K562 (cell line): ENCODE data around the gene CREB3L1. TPM values are rescaled to one million over a fixed set of nuclear protein-coding genes. Genes with fewer than 3 reads are reported as not detected.

Experiments used
- DMBX1 ChIP-seq: fragments of 250-450 bp; sonication (Bioruptor Pico); IDR thresholded peaks from 2 replicates; pipeline ENCODE4 v1.8.0; 2022; ENCODE audit warnings: inconsistent platforms, mild to moderate bottlenecking, moderate library complexity, borderline replicate concordance
- FOXM1 ChIP-seq, 2 experiments: fragments of 450-650 bp in 1 of 2; sonication (generic) in 1 of 2; formaldehyde crosslinking in 1 of 2; IDR thresholded peaks; 2 replicates each; pipeline versions ENCODE4 v1.6.1 to v1.9.0; 2017 to 2022; ENCODE audit warnings: low read depth in 2 of 2, mild to moderate bottlenecking in 2 of 2, missing genetic modification reagents in 1 of 2, moderate library complexity in 1 of 2
- HOXB6 ChIP-seq: fragments of 250-450 bp; sonication (Bioruptor Pico); IDR thresholded peaks from 2 replicates; pipeline ENCODE4 v1.5.1; 2022; ENCODE audit warnings: mild to moderate bottlenecking, borderline replicate concordance
- PATZ1 ChIP-seq: fragments of 250-450 bp; sonication (Bioruptor Pico); IDR thresholded peaks from 2 replicates; pipeline ENCODE4 v1.5.0; 2020; ENCODE audit warnings: mild to moderate bottlenecking, borderline replicate concordance
- TEAD2 ChIP-seq: fragments of 450-650 bp; IDR thresholded peaks from 2 replicates; pipeline ENCODE4 v1.6.1; 2016; ENCODE audit warnings: missing genetic modification characterization, control low read depth, missing compliant biosample characterization
- THRA ChIP-seq: fragments of 450-650 bp; IDR thresholded peaks from 2 replicates; pipeline ENCODE4 v1.6.1; 2017; ENCODE audit warnings: mild to moderate bottlenecking, moderate library complexity
- TSHZ1 ChIP-seq: fragments of 250-450 bp; sonication (Bioruptor Pico); IDR thresholded peaks from 2 replicates; pipeline ENCODE4 v1.4.0; 2020; ENCODE audit warnings: mild to moderate bottlenecking, moderate library complexity
- U2AF2 ChIP-seq: fragments of 200-400 bp; formaldehyde crosslinking; optimal IDR thresholded peaks from 2 replicates; pipeline ENCODE3; 2017; ENCODE audit warnings: low read depth, mild to moderate bottlenecking, low read length
- ZNF133 ChIP-seq: fragments of 250-450 bp; sonication (Bioruptor Pico); IDR thresholded peaks from 2 replicates; pipeline ENCODE4 v1.4.0; 2020; ENCODE audit warnings: mild to moderate bottlenecking
- ZNF584 ChIP-seq: fragments of 200-800 bp; sonication (Bioruptor generic); IDR thresholded peaks from 2 replicates; pipeline ENCODE4 v1.6.1; 2016; ENCODE audit warnings: low read depth, mild to moderate bottlenecking, missing genetic modification characterization, missing compliant biosample characterization
- polyA plus RNA-seq, 8 experiments: library from polyadenylated mRNA; depleted of rRNA in 4 of 8; stranded (reverse) in 5 of 8; unstranded in 3 of 8; fragments of >200 nt; fragmentation: Nextera tagmentation in 2 of 8; fragmentation: Illumina TruSeq in 1 of 8; extraction: Ambion mirVana in 2 of 8; extraction: Trizol in 1 of 8; gene quantifications; 2 replicates each; pipeline versions ENCODE4 v1.2.1 to v1.2.3, GENCODE V29; 2011 to 2014; ENCODE audit warnings: inconsistent platforms in 1 of 8, missing spikeins in 1 of 8
- total RNA-seq, 7 experiments: library from RNA; depleted of rRNA in 6 of 7; stranded (reverse); fragments of >200 nt in 6 of 7; fragmentation: Illumina TruSeq in 2 of 7; extraction: Trizol in 2 of 7; gene quantifications; 2 replicates each; pipeline versions ENCODE4 v1.2.1 to v1.2.3, GENCODE V29; 2011 to 2021; ENCODE audit warnings: low replicate concordance in 1 of 7
- TF ChIP-seq, protein P1 (sequence below): fragments of 450-650 bp; conservative IDR thresholded peaks from 2 replicates; pipeline ENCODE4 v1.6.1; 2016; ENCODE audit warnings: missing genetic modification characterization, low read depth, mild to moderate bottlenecking, control low read depth, missing compliant biosample characterization
- TF ChIP-seq, protein P2 (sequence below): fragments of 450-650 bp; IDR thresholded peaks from 2 replicates; pipeline ENCODE4 v1.7.1; 2018; ENCODE audit warnings: mild to moderate bottlenecking, low read depth; ENCODE audit not compliant: partially characterized antibody

CREB3L1 gene
- total and polyA plus RNA-seq, 9 of the 15 experiments (the other 6 are each of a cell fraction or from before 2014, with no cell fraction given) = 1.2 to 27.6 (median 3.7) TPM

DNA sequence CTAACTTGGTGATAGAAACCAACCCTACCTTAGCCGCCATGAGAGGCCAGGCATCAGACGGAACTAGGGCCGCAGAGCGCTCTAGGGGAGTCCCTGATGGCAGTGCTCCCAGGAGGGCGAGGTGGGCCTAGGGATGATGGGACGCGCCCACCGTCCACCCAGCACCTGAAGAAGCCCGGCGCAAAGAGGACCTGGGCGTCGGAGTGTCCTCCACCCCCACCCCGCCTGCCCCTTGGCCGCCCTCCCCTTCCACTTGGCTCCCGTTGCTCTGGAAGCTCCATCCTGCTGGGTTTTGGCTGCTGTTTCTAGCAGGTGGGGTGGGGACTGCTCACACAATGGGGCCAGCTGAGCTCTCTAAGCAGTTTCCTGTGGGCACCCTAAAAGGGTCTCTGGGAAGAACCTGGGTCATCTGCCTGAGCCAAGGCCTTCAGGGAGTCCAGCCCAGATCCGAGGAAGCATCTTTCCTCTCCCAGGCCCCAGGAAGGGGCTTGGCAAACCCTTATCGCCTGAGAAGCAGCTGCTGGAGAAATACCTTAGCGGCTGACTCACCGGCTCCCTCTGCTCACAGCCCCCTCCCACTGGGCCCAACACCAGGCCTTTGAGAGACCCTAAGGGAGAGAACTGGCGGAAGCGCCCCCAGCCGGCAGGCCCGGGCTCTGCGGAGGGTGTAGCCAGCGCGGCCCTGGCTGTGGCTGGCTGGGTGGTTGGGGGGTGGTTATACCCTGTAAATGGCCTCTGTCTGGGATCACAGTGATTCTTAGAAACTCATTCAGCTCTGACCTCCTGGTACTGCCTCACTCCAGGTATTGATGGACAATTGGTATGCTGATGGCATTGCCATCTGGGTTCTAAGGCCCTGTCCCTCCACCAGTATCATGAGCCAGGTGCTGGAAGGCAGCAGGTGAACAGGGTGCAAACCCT is 19.3 kb downstream of the CREB3L1 start (continued):
- TF ChIP-seq TSHZ1 (no peak), PATZ1 (CRISPR knock-in tag) (no peak), ZNF133 (CRISPR knock-in tag) (no peak), THRA (no peak), FOXM1 (IDR thresholded peaks at IDR 0.05; ENCODE audit: low read depth) (peak; percentile 55; the same call in 1 of the 2 replicates), FOXM1 (CRISPR knock-in tag; IDR thresholded peaks at IDR 0.05; ENCODE audit: low read depth) (no peak), HOXB6 (CRISPR knock-in tag) (no peak), TEAD2 (0 out of 2 replicates have a peak, but pooled peaks have one; percentile 62), ZNF584 (CRISPR knock-in tag) (no peak), DMBX1 (CRISPR knock-in tag) (no peak), U2AF2 (no peak)
- TF ChIP-seq, protein P1, sequence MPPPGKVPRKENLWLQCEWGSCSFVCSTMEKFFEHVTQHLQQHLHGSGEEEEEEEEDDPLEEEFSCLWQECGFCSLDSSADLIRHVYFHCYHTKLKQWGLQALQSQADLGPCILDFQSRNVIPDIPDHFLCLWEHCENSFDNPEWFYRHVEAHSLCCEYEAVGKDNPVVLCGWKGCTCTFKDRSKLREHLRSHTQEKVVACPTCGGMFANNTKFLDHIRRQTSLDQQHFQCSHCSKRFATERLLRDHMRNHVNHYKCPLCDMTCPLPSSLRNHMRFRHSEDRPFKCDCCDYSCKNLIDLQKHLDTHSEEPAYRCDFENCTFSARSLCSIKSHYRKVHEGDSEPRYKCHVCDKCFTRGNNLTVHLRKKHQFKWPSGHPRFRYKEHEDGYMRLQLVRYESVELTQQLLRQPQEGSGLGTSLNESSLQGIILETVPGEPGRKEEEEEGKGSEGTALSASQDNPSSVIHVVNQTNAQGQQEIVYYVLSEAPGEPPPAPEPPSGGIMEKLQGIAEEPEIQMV (tag) = no peak
- TF ChIP-seq, protein P2, sequence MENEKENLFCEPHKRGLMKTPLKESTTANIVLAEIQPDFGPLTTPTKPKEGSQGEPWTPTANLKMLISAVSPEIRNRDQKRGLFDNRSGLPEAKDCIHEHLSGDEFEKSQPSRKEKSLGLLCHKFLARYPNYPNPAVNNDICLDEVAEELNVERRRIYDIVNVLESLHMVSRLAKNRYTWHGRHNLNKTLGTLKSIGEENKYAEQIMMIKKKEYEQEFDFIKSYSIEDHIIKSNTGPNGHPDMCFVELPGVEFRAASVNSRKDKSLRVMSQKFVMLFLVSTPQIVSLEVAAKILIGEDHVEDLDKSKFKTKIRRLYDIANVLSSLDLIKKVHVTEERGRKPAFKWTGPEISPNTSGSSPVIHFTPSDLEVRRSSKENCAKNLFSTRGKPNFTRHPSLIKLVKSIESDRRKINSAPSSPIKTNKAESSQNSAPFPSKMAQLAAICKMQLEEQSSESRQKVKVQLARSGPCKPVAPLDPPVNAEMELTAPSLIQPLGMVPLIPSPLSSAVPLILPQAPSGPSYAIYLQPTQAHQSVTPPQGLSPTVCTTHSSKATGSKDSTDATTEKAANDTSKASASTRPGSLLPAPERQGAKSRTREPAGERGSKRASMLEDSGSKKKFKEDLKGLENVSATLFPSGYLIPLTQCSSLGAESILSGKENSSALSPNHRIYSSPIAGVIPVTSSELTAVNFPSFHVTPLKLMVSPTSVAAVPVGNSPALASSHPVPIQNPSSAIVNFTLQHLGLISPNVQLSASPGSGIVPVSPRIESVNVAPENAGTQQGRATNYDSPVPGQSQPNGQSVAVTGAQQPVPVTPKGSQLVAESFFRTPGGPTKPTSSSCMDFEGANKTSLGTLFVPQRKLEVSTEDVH = no peak
